ENCODE results near the gene MICAL2. TPM values are rescaled to one million over a fixed set of nuclear protein-coding genes. Genes with fewer than 3 reads are reported as not detected.

Gene MICAL2
- total and polyA plus RNA-seq, 2 donors (not counting 3 experiments of a cell fraction or from before 2014, with no cell fraction given), result 67.6 to 200 TPM

DNA sequence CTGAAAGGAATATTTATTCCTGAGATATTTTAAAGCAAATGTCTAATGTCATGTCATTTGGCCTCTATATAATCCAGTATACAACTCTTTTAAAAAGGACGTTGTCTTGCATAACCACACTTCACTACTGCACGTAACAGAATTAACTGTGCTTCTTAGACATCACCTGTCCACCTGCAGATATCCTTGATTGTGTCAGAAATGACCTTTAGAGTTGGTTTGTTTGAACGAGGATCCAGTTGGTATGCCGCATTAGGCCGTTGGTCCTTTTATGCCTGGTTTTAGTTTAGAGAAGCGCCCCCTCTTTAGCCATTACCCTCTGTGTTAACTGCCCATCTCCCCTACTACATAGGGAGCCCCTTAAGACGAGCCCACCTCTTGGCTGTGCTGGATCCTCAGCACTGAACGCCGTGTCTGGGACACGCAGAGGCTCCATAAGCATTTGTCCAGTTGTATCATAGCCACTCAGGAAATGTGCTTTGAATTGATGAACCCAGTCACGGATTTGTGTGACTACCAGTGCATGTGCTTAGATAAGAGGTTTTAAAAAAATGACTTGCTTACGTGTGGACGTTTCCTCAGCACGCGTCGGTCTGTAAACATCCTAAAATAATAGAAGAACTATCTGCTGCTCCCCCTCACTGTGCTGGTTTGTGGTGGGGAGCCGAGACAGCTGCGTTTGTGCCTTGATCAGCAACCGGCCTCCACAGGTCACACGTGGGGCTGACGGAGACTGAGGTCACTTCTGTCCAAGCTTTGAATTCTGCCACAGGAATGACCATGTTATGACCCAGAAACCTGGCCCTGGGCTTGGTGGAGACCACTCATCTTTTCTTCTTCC is 4.0 kb downstream of the MICAL2 start:
- Histone ChIP-seq H4K20me1 (replicated peaks; ENCODE audit: control insufficient read depth, extremely low read depth, insufficient read depth, low read length) (no peaks in the 10 kb centered on the region), H3K4me3 (replicated peaks in 1 of 3; ENCODE audit: insufficient read depth in 1 of 3, low read depth in 1 of 3, low read length in 3 of 3) (no peak overlapping the region), H3K9me1 (replicated peaks; ENCODE audit: control insufficient read depth, extremely low read depth, insufficient read depth, low read length) (no peaks in the 10 kb centered on the region), H3K79me2 (ENCODE audit: control insufficient read depth, insufficient read depth, low read length) (peaks cover 86% of the 10 kb centered on the region), H3K4me1 (ENCODE audit: control insufficient read depth, extremely low read depth, insufficient read depth, low read length) (peaks cover 40% of the 10 kb centered on the region), H3K27me3 (ENCODE audit: control insufficient read depth in 2 of 2, insufficient read depth in 2 of 2, low read length in 2 of 2) (no peaks in the 10 kb centered on the region), H2AFZ (ENCODE audit: low read depth, low read length) (no peak overlapping the region), H3K4me2 (ENCODE audit: insufficient read depth, low read length) (no peak overlapping the region), H3K9ac (replicated peaks; ENCODE audit: extremely low read depth, insufficient read depth, low read length) (no peak overlapping the region), H3K27ac (ENCODE audit: insufficient read depth, low read depth, low read length) (peak overlapping the region; percentile 36), H3K9me3 (replicated peaks; ENCODE audit: control insufficient read depth, insufficient read depth, low read length) (no peaks in the 10 kb centered on the region), H3K36me3 (ENCODE audit: control insufficient read depth in 2 of 2, extremely low read depth in 1 of 2, insufficient read depth in 2 of 2, low read length in 2 of 2) (peaks cover 0 to 2% of the 10 kb centered on the region in 2 experiments)
- dilution Hi-C loops (cut with MboI; ENCODE audit: extremely low pct_ligation_motif_present, low sequenced_read_pairs) (no loop called here), intact Hi-C loops (cut with micrococcal nuclease) (loop anchor here (1.0 kb wide), 1 partner anchor 10 kb away; no protein-coding TSS in a partner anchor)
- TSS peak; percentile 29 for BruUV-seq (replicated peaks)
- peak; percentile 52 for DNase-seq (ENCODE audit: low read depth, low spot score)
- FAIRE-seq, result peak; percentile 57
- no peak for TF ChIP-seq FOS (IDR thresholded peaks at IDR 0.05; ENCODE audit: borderline replicate concordance, insufficient read depth, low read length)
- TF ChIP-seq POLR2A (IDR thresholded peaks at IDR 0.05; ENCODE audit: low read depth, low read length), result no peak
- TF ChIP-seq, protein P1, sequence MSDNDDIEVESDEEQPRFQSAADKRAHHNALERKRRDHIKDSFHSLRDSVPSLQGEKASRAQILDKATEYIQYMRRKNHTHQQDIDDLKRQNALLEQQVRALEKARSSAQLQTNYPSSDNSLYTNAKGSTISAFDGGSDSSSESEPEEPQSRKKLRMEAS (IDR thresholded peaks at IDR 0.05; ENCODE audit: insufficient read depth, insufficient read length), result no peak
- TF ChIP-seq GATA2 (IDR thresholded peaks at IDR 0.05; ENCODE audit: insufficient read depth, insufficient read length, low read depth, low read length), result no peak
- no peak for TF ChIP-seq POLR2AphosphoS5 (IDR thresholded peaks at IDR 0.05; ENCODE audit: insufficient read depth, low read depth, low read length)
- TF ChIP-seq MYC (IDR thresholded peaks at IDR 0.05; ENCODE audit: low read depth, low read length), result no peak
- TF ChIP-seq EZH2 (IDR thresholded peaks at IDR 0.05; ENCODE audit: borderline replicate concordance, low read depth, low read length, severe bottlenecking), result no peak
- CTCF ChIA-PET, result interaction anchor here (1.2 kb wide), 1 partner anchor 121 kb away, joined by 3 read pairs; no protein-coding TSS in a partner anchor
- POLR2A ChIA-PET, result no interaction called here

All from endothelial cell of umbilical vein (primary cell).